ENCODE measurements around the gene SP2. TPM values are rescaled to one million over a fixed set of nuclear protein-coding genes. Genes with fewer than 3 reads are reported as not detected.

SP2 gene
- total RNA-seq, 1 donor from 2014 or later: 18.6 TPM

DNA sequence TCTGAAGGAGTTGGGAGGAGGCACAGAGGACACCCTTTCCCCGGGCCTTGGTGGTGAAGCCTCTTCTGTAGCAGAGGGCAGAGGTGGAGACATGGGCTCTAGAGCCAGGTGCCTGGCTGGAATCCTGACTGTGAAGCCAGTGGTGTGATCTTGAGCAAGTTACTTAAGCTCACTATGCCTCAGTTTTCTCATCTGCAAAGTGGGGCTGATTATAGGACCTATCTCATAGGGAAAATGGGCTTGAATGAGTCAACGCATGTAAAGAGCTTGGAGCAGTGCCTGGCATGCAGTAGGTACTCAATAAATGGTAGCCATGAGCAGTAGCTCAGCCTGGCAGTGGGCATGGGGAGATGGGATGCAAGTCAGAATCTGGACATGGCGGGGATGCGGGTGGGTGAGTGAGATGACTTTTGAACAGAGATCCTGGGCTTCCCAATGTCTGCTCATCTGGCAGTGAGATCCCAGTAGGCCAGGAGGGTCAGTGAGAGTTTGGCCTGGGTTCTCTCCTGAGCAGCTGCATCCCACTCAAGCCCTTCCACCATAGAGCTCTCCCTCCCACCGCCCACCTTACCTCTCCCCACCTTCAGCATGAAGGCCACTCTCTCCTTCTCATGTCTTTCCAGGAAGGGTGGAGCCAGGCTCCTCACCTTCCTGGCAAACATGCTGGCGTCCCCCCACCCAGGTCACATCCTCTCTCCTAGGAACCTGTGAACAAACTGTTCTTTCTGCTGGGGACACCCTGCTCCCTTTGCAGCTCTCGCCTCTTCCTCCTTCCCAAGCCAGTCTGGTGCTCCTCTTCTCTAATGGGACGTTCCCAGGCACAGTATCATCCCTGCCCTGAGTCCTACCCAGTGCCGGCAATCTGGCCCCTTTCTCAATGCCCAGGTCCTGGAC, 13.1 kb upstream of the SP2 start:
- Mint-ChIP-seq H3K27me3 (peaks cover 11% of the 10 kb centered on the region), H3K27ac (no peak overlapping the region), H3K4me3 (ENCODE audit: low read depth) (no peak overlapping the region), H3K4me1 (ENCODE audit: low read depth) (peaks cover 15% of the 10 kb centered on the region), H3K36me3 (ENCODE audit: insufficient read depth) (no peaks in the 10 kb centered on the region), H3K9me3 (ENCODE audit: low read depth) (no peaks in the 10 kb centered on the region)
- DNase-seq (ENCODE audit: low spot score, unreplicated experiment): no peak
- TF ChIP-seq, protein P1, sequence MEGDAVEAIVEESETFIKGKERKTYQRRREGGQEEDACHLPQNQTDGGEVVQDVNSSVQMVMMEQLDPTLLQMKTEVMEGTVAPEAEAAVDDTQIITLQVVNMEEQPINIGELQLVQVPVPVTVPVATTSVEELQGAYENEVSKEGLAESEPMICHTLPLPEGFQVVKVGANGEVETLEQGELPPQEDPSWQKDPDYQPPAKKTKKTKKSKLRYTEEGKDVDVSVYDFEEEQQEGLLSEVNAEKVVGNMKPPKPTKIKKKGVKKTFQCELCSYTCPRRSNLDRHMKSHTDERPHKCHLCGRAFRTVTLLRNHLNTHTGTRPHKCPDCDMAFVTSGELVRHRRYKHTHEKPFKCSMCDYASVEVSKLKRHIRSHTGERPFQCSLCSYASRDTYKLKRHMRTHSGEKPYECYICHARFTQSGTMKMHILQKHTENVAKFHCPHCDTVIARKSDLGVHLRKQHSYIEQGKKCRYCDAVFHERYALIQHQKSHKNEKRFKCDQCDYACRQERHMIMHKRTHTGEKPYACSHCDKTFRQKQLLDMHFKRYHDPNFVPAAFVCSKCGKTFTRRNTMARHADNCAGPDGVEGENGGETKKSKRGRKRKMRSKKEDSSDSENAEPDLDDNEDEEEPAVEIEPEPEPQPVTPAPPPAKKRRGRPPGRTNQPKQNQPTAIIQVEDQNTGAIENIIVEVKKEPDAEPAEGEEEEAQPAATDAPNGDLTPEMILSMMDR (IDR thresholded peaks at IDR 0.05; ENCODE audit: unreplicated experiment): no peak

DNA sequence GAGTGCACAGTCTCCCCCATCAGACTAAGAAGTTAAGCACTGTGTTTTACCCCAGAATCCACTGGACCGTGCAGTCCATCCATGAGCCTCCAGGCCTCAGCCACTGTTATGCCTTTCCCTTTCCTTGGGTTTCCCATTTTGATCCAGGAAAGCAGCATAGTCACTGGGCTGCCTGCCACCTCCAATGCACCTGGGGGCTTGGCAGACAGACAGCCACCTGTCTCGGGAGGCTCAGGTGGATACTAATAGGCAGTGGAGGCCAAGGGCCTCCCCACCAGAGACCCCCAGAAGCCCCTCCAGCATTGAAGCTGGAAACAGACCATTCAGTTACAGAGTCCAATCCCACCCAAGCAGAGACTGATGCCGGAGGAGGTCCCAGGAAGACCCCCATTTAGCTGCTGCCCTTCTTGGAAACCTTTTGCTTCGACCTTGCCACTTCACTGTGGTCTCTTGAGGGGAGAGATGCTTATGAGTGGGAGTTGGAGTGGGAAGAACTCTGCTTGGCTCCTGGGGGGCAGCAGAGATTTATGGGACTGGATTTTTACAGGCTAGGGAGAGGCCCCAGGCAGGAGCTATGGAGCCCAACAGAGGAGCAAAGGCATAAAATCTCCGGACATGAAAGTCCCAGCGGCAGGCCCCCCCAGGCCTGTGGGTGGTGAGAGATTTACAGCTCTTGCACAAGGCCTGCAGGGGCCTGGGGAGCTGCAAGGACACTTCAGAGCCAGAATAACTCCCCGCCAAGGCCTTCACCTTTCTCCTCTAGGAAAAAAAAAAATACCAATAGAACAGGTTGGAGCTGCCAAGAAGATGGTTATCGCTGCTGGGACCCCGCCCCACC, 12.2 kb upstream of the SP2 start:
- no peaks in the 10 kb centered on the region for H3K36me3 Mint-ChIP-seq (ENCODE audit: insufficient read depth)
- TF ChIP-seq, protein P1 (IDR thresholded peaks at IDR 0.05; ENCODE audit: unreplicated experiment): no peak
- H3K27me3 Mint-ChIP-seq: peaks cover 8% of the 10 kb centered on the region
- H3K4me1 Mint-ChIP-seq (ENCODE audit: low read depth): peaks cover 11% of the 10 kb centered on the region
- DNase-seq (ENCODE audit: low spot score, unreplicated experiment): no peak
- H3K4me3 Mint-ChIP-seq (ENCODE audit: low read depth): no peak overlapping the region
- peak overlapping the region; percentile 37 for H3K27ac Mint-ChIP-seq
- no peaks in the 10 kb centered on the region for H3K9me3 Mint-ChIP-seq (ENCODE audit: low read depth)

DNA sequence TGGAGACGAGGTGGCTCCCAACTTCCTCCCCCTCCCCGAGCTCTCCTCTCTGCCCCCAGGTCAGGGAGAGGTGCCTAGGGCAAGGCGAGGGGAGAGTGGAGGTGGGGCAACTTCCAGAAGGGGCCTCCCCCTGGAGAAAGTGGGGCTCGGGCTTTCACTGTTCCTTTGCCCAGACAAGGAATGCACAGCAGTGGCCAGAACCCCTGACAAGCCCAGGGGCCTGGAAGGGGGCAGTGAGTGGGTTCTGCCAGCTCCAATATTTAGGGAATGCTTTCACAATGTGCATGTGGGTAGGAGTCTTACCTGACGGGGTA, 11.7 kb upstream of the SP2 start:
- no peak overlapping the region for H3K4me3 Mint-ChIP-seq (ENCODE audit: low read depth)
- H3K36me3 Mint-ChIP-seq (ENCODE audit: insufficient read depth): no peaks in the 10 kb centered on the region
- H3K4me1 Mint-ChIP-seq (ENCODE audit: low read depth): peaks cover 7% of the 10 kb centered on the region
- no peaks in the 10 kb centered on the region for H3K9me3 Mint-ChIP-seq (ENCODE audit: low read depth)
- TF ChIP-seq, protein P1 (IDR thresholded peaks at IDR 0.05; ENCODE audit: unreplicated experiment): no peak
- H3K27me3 Mint-ChIP-seq: peaks cover 4% of the 10 kb centered on the region
- DNase-seq (ENCODE audit: low spot score, unreplicated experiment): no peak
- H3K27ac Mint-ChIP-seq: no peak overlapping the region

DNA sequence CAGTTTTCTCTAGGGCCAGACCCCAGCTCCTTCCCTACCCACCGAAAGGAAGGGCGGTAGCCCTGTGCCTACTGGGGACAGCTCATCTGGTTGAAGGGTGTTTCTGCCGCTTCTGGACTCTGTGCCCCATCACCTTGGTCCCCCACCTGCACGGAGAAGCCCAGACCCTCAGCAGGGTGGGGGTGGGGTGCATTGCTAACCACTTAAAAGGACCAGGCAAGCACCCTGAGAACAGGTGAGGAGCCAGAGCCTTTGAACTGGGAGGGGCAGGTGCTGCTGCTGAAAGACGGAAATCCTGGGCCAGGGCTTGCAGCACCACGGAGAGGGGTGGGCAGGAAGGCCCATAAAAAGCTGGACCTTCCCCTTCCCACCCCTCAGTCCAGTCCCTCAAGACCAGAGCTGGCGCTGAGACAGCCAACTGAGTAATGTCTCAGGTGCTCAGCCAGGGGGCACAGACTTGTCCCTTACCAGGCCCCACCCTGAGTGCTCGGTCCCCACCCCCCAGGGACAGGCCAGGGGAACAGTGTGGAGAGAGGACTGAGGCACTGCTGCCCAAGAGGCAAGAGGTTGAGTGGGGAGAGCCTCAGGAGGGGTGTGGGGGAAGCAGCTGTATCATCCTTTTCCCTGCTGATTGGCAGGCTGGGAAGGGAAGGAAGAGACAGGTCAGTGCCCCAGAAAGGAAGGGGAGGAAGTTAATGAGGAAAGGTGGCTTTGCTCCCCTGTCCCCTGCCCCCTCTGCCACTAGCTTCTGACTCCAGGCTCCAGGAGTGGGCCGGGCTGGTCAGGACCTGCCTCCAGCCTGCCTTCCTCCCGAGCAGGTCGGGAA, 10.9 kb upstream of the SP2 start:
- TF ChIP-seq, protein P1 (IDR thresholded peaks at IDR 0.05; ENCODE audit: unreplicated experiment): no peak
- Mint-ChIP-seq H3K27ac (no peak overlapping the region), H3K4me1 (ENCODE audit: low read depth) (peaks cover 7% of the 10 kb centered on the region), H3K36me3 (ENCODE audit: insufficient read depth) (no peaks in the 10 kb centered on the region), H3K4me3 (ENCODE audit: low read depth) (no peak overlapping the region), H3K27me3 (peaks cover 4% of the 10 kb centered on the region), H3K9me3 (ENCODE audit: low read depth) (no peaks in the 10 kb centered on the region)
- no peak for DNase-seq (ENCODE audit: low spot score, unreplicated experiment)

DNA sequence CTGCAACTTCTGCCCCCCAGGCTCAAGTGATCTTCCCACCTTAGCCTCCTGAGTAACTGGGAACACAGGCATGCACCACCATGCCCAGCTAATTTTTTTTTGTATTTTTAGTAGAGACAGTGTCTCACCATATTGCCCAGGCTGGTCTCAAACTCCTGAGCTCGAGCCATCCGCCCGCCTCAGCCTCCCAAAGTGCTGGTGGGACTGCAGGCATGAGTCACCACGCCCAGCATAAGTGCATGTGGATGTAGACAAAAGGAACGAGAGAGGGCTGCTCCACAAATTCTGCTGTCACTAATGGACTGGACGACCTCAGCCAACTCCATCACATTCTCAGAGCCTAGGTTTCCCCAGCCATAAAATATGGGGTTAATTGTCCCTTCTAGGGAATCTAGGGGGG, 7.7 kb upstream of the SP2 start:
- Mint-ChIP-seq H3K4me1 (ENCODE audit: low read depth) (peaks cover 7% of the 10 kb centered on the region), H3K27ac (no peak overlapping the region), H3K4me3 (ENCODE audit: low read depth) (no peak overlapping the region), H3K9me3 (ENCODE audit: low read depth) (no peaks in the 10 kb centered on the region), H3K27me3 (peaks cover 3% of the 10 kb centered on the region), H3K36me3 (ENCODE audit: insufficient read depth) (no peaks in the 10 kb centered on the region)
- TF ChIP-seq, protein P1 (IDR thresholded peaks at IDR 0.05; ENCODE audit: unreplicated experiment): no peak
- DNase-seq (ENCODE audit: low spot score, unreplicated experiment): no peak
